ENCODE results near the gene MGAT4C.

The MGAT4C gene

GRCh38 chr12:85993746-85994145 is 262.4 kb downstream of the MGAT4C start:
- no peak overlapping the region for H3K4me3 ChIP-seq (ENCODE audit: low read depth, low read length)
- no peaks in the 10 kb centered on the region for H3K36me3 ChIP-seq (replicated peaks)
- in situ Hi-C loops (cut with HindIII; ENCODE audit: low pct_ligation_motif_present, low sequenced_read_pairs) = no loop called here
- TF ChIP-seq CTCF (IDR thresholded peaks at IDR 0.05; ENCODE audit: low read depth, low read length, missing control alignments) = no peak
- H3K27me3 ChIP-seq (replicated peaks) = no peaks in the 10 kb centered on the region
- no peak overlapping the region for H3K27ac ChIP-seq
- no peak for DNase-seq

GRCh38 chr12:85985996-85986395 is 270.2 kb downstream of the MGAT4C start:
- H3K27ac ChIP-seq = no peak overlapping the region
- no peak for TF ChIP-seq CTCF (IDR thresholded peaks at IDR 0.05; ENCODE audit: low read depth, low read length, missing control alignments)
- no peak overlapping the region for H3K4me3 ChIP-seq (ENCODE audit: low read depth, low read length)
- in situ Hi-C loops (cut with HindIII; ENCODE audit: low pct_ligation_motif_present, low sequenced_read_pairs) = no loop called here
- no peaks in the 10 kb centered on the region for H3K27me3 ChIP-seq (replicated peaks)
- no peaks in the 10 kb centered on the region for H3K36me3 ChIP-seq (replicated peaks)
- no peak for DNase-seq

- no peak for TF ChIP-seq CTCF (IDR thresholded peaks at IDR 0.05; ENCODE audit: low read depth, low read length, missing control alignments)
- no peak overlapping the region for H3K4me3 ChIP-seq (ENCODE audit: low read depth, low read length)
- DNase-seq = no peak
- in situ Hi-C loops (cut with HindIII; ENCODE audit: low pct_ligation_motif_present, low sequenced_read_pairs) = no loop called here
- H3K27me3 ChIP-seq (replicated peaks) = no peaks in the 10 kb centered on the region
- H3K36me3 ChIP-seq (replicated peaks) = no peaks in the 10 kb centered on the region
- no peak overlapping the region for H3K27ac ChIP-seq
Observed at GRCh38 chr12:85983601-85984000, 272.6 kb downstream of the MGAT4C start.

GRCh38 chr12:85979641-85980040 is 276.6 kb downstream of the MGAT4C start:
- H3K4me3 ChIP-seq (ENCODE audit: low read depth, low read length) = no peak overlapping the region
- TF ChIP-seq CTCF (IDR thresholded peaks at IDR 0.05; ENCODE audit: low read depth, low read length, missing control alignments) = no peak
- DNase-seq = peak; percentile 35
- in situ Hi-C loops (cut with HindIII; ENCODE audit: low pct_ligation_motif_present, low sequenced_read_pairs) = no loop called here
- H3K27ac ChIP-seq = no peak overlapping the region
- H3K36me3 ChIP-seq (replicated peaks) = no peaks in the 10 kb centered on the region
- H3K27me3 ChIP-seq (replicated peaks) = no peaks in the 10 kb centered on the region

- Histone ChIP-seq H3K4me3 (ENCODE audit: low read depth, low read length) (no peak overlapping the region), H3K27me3 (replicated peaks) (no peaks in the 10 kb centered on the region), H3K36me3 (replicated peaks) (no peaks in the 10 kb centered on the region), H3K27ac (no peak overlapping the region)
- in situ Hi-C loops (cut with HindIII; ENCODE audit: low pct_ligation_motif_present, low sequenced_read_pairs) = no loop called here
- no peak for TF ChIP-seq CTCF (IDR thresholded peaks at IDR 0.05; ENCODE audit: low read depth, low read length, missing control alignments)
- no peak for DNase-seq
Observed at GRCh38 chr12:85975716-85976115, 280.5 kb downstream of the MGAT4C start.

- peak; percentile 27 for TF ChIP-seq CTCF (IDR thresholded peaks at IDR 0.05; ENCODE audit: low read depth, low read length, missing control alignments)
- Histone ChIP-seq H3K36me3 (replicated peaks) (no peaks in the 10 kb centered on the region), H3K27me3 (replicated peaks) (no peaks in the 10 kb centered on the region), H3K4me3 (ENCODE audit: low read depth, low read length) (no peak overlapping the region), H3K27ac (no peak overlapping the region)
- in situ Hi-C loops (cut with HindIII; ENCODE audit: low pct_ligation_motif_present, low sequenced_read_pairs) = no loop called here
- no peak for DNase-seq
Observed at GRCh38 chr12:85971800-85972199, 284.4 kb downstream of the MGAT4C start.
